HL-60/S4 treated with retinoic acid at 250 ng/mL for 4 days and 3 days (cell line): ENCODE results near the gene PEX16.

Experiments used
- in situ Hi-C: fragments of 300-500 bp; cut with MboI; formaldehyde crosslinking; loops from 2 replicates; pipeline ENCODE4 v1.7.0; 2022; ENCODE audit warnings: low sequenced_read_pairs

PEX16 gene

DNA sequence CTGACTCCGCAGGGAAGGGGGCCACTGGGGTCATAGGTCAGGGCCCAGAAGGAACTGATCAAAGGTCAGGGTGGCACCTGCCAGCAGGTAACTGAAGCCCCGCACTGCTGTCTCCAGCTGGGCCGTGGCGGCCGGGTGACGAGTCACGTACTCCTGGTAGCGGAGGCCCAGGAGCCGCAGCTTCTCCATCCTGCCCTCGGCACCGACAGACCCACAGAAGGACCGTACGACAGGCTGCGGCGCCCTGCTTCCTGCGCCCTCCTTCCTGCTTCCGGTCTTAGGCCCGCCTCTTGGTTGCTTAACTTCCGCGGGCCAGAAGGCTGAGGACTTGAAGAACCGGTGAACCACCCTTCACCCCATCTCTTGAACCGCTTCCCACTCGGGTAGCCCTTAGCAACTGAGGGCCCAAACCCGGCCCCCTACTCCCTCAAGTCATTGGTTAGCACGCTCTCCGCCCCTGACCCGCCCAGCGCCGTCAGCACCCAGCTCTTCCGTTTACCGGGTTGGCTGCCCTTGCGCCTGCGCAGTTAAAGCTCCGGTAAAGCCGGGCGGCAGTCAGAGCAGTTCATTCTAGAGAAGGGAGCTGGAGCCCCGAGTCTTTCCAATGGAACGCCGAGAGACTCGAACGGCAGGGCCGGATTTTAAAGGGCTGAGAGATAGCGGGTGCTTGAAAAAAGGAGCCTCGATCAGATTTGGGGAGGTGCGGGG lies at the start of gene PEX16:
Gene PEX16, minus strand, starts transcription at position 255 of the 708 bp plus-strand sequence. Its CDS starts 66 bp downstream, at position 189.
- in situ Hi-C loops = no loop called here

DNA sequence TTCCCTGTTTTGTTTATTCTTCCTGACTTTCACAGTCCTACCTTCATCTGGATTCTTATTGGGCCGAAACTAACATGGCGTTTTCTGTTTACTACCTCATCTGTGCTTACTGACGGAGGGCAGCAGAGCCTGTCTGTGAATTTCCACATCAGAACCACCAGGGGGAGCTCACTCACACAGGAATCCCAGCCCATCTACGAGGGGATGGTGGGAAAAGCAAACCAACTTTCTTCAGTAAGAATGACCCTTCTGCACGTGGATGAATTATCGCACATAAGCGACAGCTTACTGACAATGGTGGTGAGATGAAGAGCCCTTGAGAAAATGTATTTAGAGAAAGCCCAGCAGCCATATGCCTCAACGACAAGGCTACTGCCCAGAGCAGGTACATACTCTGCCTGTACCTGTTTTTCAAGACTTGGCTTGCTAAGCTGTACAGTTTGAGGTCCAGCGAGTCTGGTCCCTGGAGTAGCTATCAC lies 47.3 kb upstream of the PEX16 start:
- in situ Hi-C loops = no loop called here

DNA sequence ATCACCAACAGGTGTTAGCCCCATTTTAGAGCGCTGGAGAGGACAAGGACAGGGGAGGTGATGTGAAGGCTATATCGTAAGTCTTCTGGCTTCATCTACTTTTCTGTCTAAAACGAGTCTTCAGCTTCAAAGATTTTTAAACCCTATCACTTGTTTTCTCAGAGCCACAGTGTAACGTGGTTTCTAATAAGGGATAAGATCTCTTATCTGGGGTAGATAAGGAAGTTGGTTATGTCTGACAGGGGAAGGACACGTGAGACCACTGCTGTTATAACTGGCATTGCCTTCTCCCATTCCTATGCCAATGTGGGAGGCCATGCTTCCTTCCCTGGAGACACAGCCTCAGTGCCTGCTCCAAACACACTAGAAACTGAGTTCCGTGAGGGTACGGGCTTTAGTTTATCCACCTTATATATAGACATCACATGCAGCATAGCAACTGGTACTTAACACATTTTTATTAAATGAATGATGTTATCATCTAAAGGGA lies 44.1 kb upstream of the PEX16 start:
- in situ Hi-C loops = no loop called here

DNA sequence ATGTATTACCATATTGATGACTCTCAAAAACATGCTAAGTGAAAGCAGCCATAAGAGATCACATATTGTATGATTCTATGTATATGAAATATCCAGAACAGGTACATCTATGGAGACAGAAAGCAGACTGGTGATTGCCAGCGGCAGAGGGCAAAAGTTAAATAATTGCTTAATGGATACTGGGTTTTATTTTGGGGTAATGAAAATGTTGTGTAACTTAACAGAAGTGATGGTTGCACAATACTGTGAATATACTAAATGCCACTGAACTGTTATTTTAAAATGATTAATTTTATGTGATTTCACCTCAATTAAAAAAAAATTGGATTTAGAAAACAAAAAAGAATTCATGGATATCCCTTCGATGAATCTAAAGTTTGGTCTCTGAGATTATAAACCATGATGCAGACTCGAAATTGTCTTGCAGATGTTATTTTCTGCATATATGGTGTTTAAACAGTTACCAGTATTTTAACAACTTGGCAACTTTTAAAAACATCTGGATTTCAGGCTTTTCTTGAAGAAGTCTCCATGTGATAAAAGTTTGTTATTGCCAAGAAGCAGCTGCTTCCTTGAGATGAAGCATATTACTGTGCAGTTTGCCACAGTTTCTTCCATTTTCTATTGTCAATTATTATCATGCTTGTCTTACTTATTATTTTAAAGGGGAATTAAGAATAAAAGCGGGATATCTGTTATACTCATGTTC lies 42.9 kb upstream of the PEX16 start:
- in situ Hi-C loops = no loop called here

DNA sequence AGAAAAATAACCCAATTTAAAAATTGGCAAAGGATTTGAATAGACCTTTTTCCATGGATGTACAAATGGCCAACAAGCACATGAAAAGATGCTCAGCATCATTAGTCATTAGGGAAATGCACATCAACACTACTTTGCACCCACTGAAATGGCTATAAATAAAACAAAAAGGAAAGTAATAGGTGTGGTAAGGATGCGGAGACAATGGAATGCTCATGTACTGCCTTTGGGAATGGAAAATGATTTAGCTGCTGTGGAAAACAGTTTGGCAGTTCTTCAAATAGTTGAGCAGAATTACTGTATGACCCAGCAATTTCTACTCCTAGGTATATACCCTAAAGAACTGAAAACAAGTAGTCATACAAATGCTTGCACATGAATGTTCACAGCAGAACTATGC lies 42.2 kb upstream of the PEX16 start:
- in situ Hi-C loops = no loop called here

DNA sequence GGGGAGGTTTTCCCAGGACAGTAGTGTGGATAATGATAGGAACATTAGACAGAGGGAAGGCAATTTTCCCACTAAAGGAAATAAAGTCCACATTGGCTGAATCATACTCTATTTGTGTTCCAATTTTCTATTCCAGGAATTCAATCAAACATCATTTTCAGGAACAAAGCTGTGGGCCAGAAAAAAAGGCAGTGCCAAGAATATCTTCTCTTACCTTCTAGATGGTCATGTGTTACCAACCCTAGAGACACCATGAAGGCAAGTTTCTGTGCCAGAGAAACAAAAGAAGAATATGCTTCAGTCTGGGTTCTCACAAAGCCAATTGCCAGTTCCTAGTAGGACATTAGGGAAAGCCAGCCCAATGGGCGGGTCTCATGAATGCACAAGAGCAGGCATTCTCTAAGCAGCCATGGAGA lies 32.3 kb upstream of the PEX16 start:
- in situ Hi-C loops = no loop called here

DNA sequence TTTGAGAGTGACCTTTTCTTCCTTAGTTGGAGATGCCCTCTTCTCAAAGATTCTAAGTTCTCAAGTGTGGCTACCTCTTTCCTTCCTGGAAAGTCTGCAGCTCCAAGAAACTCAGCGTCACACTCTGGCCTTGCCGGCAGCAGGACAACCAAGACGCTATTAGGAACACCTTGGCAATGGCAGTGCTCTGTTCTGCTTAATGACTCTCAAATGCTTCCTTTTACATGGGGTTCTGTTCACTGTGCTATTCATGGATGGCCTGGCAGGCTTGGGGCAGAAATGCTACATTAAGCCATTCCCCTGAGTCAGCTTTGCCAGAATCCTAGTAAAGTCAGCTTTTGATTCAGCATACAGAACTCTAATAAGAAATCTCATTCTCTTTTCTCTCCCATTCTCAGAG lies 30.7 kb upstream of the PEX16 start:
- in situ Hi-C loops = no loop called here

DNA sequence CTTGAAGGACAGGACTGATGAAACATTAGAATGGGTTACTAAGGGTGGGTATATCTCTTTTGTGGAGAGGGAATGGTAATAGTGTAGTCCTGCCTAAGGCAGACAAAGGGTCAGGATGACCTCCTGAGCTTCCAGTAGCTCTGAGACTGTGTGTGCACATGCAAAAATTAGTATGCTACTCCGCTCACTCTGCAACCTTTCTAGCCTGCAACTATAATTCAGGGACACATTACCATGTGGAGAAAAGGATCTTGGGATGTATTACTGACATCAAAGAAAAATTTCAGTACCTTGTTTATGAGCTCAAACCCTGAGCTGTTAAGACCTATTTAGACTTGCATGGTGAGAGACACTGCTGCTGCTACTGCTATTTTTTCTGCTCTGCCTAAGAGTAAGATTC lies 30.2 kb upstream of the PEX16 start:
- in situ Hi-C loops = no loop called here

DNA sequence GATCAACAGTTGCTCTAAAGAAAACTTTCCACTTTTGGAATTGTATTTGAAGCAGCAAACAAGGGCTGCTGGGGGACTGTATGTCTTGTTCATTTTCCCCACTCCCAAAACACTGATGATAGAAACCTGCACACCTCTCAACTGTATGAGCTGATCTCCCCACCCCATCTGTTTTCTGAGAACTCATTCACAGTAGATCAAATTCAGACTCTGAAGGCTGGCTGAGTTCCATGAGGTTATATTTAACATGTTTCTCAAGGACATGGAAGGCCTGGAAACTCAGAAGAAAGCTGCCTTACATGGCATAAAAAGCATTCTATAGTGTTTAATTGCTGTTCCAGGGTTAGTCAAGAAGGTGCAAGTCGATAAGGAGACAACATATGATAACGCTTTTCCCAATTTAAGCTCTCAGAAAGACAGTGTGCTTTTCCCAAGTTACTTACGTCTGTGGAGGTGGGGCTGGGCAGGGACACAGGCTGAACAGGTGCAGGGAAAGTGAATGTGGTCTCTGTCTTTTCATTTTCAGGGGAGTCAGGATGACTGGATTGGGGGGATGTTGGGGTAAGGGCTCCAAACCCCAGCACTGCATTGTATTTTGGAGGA lies 27.8 kb upstream of the PEX16 start:
- in situ Hi-C loops = no loop called here

DNA sequence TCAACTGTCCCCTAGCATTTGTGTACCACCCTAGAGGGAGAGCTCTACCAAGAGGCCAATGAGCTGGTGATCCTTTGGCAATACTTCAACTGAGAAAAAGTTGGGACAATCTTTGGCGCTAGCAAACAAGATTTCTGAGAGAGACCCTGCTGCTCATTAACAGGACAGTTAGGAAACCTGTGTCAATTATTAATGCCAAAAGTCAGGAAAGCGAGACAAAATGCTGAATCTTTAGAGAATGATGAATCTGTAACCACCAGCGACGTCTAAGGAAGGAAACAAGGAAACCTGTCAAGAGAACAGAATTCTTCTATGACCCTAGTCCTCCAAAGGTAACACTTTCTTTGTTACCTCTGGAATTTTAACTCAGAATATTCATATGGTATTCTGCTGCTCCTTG lies 24.7 kb upstream of the PEX16 start:
- in situ Hi-C loops = no loop called here

DNA sequence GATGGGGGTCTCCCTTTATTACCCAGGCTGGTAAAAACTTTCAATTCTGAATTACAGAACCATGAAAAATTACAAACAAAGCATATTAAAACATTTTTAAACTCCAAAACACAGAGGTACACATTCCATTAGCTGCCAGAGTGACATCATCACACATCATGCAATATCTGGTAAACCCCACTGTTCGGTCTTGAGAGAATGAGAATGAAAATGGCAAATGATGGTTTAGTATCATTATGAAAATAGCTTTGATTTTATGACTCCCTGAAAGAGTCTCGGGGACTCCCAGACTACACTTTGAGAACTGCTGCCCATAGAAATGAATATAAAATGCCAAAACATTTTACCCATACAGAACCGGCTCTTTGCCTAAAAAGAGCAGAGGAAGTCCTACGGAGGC lies 23.6 kb upstream of the PEX16 start:
- in situ Hi-C loops = no loop called here

DNA sequence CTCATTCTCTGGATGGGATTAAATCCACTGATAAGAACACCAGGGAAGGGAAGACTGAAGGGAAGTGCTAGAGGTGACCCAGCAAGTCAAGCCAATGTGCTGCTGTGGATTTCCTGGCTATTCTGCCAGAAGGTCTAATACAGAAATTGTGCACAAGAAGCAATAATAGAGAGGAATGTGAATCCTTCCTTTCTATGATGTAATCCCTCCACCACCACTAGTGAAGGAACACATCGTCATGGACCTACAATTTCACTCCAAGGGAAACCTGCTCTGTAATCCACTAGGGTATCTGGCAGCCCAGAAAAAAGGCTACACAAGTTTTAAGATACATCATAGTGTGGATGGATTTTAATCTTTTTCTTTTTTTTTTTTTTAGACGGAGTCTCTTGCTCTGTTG lies 22.2 kb upstream of the PEX16 start:
- in situ Hi-C loops = no loop called here

DNA sequence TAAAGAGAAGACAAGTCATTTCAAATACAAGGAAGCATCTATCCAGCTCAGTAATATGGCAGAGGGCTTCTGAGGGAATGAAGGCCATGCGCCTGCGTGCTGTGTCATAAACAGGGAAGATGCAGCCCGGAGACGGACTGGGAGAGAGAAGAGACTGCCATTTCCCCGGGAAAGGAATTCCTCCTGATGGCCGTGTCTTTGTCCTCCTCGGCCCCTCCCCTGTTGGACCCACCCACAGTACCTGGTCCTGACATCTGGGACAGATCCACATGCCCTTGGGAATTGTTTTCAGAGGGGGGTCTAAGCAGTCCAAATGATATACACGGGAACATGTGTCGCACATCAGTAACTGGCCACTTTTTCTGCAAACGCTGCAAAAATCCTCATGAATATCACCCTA lies 20.2 kb upstream of the PEX16 start:
- in situ Hi-C loops = no loop called here

DNA sequence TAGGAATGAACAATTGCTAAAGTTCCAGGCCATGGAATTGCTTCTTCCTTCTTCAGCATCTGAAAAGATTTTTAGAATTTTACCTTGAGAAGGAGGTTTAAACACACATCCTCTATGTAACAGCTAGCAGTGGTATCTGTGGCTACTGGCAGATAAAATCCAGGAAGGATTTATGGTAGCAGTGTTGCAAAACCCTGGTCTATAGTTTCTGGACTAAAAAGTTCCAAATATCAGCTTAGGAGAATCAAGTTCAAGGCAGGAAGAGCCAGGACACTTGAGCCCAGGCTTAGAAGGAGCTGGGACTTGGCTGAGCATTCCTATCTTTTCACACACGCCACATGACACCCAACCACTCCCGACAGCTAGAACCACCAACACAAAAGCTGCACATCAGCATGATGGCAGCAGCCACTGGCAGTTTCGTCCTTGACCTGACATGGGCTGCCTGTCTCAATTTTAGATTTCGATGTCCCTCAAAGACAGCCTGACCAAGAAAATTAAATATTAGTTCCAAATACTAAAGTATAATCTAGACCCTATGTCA lies 18.9 kb upstream of the PEX16 start:
- in situ Hi-C loops = no loop called here

DNA sequence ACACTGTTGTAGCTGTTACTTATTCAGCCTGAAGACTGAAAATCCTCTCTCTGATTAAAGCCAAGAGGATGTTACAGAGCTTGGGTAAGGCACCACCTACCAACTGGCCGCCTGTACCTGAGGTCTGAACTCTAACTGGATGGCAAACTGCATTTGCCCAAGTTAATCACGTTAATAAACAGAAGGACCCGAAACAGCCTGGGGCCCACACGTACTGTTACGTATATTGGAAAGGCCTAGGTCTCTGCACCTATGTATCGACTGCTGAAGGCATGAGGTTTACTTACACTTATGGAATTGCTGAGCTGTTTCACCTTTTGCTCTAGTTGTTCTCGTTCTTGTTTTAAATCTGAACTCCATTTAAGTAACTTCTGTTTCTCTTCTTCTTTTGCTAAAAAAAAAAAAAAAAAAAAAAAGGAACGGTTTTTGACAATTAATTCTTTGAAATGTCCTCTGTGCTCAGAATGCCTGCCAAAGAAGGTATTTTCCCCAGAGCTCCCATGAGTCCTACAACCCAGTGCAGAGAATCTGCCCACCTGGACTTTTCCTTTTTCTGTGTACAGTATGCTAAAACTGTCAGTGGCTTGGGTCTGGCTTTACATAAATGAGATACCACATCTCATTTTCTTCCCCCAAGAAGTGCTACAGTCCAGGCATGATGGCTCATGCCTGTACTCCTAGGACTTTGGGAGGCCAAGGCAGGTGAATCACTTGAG lies 17.8 kb upstream of the PEX16 start:
- in situ Hi-C loops = no loop called here

DNA sequence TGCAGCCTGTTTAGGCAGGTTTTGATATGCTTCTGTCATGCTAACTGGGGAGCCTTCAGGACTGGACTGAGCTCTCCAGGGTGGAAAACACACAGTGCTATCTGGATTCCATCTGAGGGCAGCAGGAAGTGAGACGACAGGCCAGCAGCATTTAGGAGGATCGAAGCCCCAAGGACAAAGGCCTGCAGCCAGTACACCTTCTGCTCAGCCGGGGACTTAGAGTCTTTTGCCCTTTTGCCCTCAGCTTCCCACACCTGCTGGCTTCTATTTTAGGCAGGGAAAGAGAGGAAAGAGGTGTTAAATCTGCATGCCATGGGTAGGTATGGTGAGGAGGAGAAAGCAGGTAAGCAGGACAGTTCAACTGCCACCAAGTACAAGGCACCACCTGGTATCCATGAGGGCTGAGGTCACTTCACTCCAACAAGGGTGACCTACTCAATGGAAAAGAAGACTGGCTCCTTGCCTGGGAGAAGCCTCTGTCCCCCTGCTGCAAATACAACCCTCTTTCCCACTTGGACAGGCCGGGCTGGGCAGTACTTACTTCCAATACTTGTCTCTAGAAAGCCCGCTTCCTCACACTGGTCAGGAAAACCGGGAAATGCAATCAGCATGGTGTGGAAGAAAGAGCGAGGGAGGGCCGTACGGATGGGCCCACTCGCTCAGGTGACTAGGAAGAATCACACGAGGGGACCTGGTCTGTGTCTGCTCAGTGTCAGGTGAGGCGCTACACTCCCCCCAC lies 17.1 kb upstream of the PEX16 start:
- in situ Hi-C loops = no loop called here

DNA sequence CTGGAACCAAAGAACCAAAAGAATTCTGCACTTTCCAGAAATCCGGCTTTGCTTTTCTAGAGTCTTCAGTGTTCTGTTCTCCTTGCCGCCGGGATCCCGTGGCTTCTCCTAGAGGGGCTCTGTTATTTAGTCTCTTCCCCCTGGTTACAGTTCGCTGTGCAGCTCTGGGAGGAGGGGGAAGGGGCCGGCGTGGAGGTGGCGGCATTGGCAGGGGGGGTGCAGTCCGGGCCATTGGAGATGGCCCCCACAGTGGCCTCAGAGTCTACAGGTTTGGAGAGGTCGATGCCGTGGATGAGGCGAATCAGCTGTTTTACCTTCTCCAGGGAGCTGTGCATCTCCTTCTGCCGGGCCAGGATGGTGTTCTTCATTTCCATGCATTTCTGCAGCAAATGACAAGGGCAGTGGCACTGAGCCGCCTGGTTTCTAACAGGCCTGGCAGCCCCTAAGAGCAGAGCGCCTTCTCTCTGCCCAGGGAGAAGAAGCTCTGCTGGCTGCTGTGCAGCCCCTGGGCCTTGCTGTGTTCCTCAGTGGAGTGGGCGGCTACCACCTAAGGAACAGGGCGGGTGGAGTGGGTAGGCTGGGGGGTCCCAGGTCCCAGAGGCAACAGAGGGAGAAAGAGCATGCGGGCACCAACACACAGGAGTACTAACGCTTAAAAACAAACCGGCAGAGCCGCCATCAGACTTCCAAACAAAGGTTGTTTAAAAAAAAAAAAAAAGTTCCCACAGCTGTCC lies 16.3 kb upstream of the PEX16 start:
- in situ Hi-C loops = no loop called here

DNA sequence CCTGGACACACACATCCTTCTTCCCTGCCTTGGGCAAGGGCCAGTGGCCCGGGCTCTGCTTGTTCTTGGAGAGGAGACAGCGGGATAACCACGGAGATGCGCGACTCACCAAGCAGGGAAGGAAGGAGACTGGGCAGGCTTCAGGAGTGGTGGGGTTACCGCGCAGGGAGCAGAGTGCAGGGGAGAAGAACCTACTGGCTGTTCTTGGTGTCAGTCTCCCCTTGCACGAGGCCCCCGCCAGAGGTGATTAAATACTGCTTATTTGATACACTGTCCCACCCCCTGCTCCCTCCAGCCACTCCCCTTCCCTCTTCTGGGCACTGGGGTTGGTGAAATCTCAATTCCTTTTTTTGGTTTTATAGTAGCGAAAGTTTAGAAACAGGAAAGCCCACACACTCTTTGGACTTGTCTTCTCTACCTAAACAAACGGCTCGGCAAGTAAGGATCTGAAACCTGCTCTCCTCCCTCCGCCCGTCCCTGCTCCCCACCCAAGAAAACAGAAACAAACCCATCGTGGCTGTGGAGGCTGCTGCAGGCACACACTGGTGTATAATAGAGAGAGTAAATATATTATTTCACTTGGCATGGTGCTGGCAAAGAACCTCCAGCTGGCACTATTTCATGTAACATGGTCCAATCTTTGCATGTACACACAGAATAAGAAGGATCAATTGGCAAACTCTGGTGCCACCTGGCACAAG lies 15.6 kb upstream of the PEX16 start:
- in situ Hi-C loops = no loop called here

DNA sequence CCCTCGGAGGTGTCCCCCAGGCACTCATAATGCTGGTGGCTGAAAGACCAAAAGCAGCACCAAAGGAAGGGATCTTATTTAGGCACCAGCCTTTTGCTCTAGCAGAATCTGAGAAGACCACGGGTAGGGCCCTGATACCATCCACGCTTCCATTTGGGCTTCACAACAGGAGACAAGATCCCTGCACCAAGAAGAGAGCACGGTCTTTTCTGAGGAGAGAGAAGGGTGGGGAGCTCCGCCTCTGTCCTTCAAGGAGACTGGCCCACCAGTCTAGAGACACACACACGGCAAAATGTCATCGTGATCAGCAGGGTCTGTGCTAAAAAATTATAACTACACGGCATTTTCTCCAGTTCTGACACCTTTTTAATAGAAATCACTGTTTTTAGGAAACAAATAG lies 14.5 kb upstream of the PEX16 start:
- in situ Hi-C loops = no loop called here
